Measurements from ENCODE around the gene PGAP2. TPM values are rescaled to one million over a fixed set of nuclear protein-coding genes. Genes with fewer than 3 reads are reported as not detected.
A peak's percentile ranks its signal among the peaks of the same experiment; 100 is the strongest.
"Not testable (repeated sequence)": the region's sequence is repeated elsewhere in the genome, so short reads cannot be mapped to it uniquely, and the experiment has no call there.

The PGAP2 gene
- total RNA-seq, 1 donor from 2014 or later: 7.1 TPM

DNA sequence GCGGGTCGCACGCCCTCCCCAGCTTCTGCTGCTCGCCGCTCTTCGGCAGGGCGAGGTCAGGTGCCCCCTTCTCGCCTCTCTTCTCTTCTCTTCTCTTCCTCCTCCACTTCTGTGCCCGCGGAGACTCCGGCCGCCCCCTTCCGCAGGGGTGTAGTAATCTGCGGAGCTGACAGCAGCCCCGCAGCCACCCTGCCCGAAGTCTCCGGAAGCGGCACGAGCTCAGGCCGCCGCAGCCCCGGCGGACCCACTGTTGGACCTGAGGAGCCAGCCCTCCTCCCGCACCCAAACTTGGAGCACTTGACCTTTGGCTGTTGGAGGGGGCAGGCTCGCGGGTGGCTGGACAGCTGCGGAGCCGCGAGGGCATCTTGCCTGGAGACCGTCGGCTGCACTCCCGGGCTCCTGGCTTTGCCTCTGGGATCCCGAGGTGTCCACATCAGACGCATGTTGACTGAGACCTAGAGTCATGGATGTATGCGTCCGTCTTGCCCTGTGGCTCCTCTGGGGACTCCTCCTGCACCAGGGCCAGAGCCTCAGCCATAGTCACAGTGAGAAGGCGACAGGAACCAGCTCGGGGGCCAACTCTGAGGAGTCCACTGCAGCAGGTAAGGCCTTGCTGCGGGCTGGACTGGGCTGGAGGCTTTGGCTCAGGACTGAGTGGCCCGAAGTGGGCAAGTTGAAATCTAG, 47.6 kb downstream of the PGAP2 start:
- H3K4me1 ChIP-seq: peaks cover 10 to 29% of the 10 kb centered on the region in 2 donors
- H3K4me3 ChIP-seq: peak overlapping the region; percentile 81 to 96
- TF ChIP-seq, protein P1, sequence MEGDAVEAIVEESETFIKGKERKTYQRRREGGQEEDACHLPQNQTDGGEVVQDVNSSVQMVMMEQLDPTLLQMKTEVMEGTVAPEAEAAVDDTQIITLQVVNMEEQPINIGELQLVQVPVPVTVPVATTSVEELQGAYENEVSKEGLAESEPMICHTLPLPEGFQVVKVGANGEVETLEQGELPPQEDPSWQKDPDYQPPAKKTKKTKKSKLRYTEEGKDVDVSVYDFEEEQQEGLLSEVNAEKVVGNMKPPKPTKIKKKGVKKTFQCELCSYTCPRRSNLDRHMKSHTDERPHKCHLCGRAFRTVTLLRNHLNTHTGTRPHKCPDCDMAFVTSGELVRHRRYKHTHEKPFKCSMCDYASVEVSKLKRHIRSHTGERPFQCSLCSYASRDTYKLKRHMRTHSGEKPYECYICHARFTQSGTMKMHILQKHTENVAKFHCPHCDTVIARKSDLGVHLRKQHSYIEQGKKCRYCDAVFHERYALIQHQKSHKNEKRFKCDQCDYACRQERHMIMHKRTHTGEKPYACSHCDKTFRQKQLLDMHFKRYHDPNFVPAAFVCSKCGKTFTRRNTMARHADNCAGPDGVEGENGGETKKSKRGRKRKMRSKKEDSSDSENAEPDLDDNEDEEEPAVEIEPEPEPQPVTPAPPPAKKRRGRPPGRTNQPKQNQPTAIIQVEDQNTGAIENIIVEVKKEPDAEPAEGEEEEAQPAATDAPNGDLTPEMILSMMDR (IDR thresholded peaks at IDR 0.05): peak in 1 of 3 experiments; percentile 3
- peak overlapping the region; percentile 94 to 97 for H3K27ac ChIP-seq
- DNase-seq (ENCODE audit: low spot score in 2 of 2): peak; percentile 19 to 78
- intact Hi-C loops (cut with DNase I): loop anchor here (1.0 to 2.0 kb wide), 3 partner anchors 87 to 238 kb away; partner anchors contain the start of gene RRM1
- H3K9me3 ChIP-seq: no peaks in the 10 kb centered on the region
- H3K27me3 ChIP-seq: no peaks in the 10 kb centered on the region
- H3K36me3 ChIP-seq: no peaks in the 10 kb centered on the region

DNA sequence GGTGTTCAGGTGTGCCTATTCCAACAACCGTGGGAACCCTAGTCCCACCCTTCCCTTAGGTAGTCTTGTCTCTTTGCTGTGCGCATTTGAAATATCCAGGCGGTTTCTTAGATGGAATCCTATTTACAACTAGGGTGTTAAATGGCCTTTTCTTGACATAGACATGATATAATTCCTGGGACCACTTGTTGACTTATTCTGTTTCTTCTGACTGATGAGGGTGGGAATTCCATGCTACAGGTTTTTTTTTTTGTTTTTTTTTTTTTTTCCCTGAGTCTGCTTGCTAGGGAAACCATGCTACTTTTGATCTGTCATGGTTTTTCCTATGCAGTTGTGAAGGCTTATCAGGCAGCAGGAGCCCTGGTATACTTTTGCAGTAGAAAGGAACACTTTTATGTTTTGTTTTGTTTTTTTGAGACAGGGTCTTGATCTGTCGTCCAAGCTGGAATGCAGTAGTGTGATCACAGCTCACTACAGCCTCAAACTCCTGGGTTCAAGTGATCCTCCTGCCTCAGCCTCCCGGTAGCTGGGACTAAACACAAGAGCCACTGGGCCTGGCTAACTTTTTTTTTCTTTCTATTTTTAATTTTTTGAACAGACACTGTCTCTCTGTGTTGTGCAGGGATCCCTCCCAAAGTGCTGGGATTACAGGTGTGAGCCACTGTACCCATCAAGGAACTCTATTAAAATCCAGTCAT, 48.6 kb downstream of the PGAP2 start:
- H3K4me1 ChIP-seq: peaks cover 10 to 29% of the 10 kb centered on the region in 2 donors
- H3K27ac ChIP-seq: peak overlapping the region; percentile 94 to 97
- peak overlapping the region; percentile 81 to 96 for H3K4me3 ChIP-seq
- no peaks in the 10 kb centered on the region for H3K9me3 ChIP-seq
- intact Hi-C loops (cut with DNase I): no loop called here
- DNase-seq (ENCODE audit: low spot score in 2 of 2): no peak
- TF ChIP-seq, protein P1 (IDR thresholded peaks at IDR 0.05): no peak
- H3K36me3 ChIP-seq: no peaks in the 10 kb centered on the region
- no peaks in the 10 kb centered on the region for H3K27me3 ChIP-seq

DNA sequence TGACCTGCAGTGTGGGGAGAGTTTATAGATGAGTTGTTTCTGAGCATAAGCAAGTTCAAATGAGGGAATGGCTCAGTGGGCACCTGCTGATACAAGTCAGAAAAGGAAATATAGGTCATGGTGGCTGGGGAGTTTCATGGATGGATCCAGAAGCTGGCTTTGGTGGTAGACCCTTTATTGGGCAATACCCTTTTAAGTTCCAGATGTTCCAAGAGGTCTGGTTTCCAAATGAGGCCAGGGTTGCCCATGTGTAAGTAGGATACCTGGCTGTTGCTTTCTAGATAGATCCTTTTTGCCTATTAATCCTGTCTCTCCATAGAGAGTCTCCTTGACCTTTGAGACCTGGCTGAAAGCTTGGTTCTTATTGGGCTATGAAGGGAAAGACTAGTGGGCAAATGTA, 49.3 kb downstream of the PGAP2 start:
- Histone ChIP-seq H3K4me1 (peaks cover 10 to 29% of the 10 kb centered on the region in 2 donors), H3K27ac (peak overlapping the region; percentile 1 to 35), H3K27me3 (no peaks in the 10 kb centered on the region), H3K9me3 (no peaks in the 10 kb centered on the region), H3K36me3 (no peaks in the 10 kb centered on the region), H3K4me3 (peak overlapping the region; percentile 39 to 81)
- TF ChIP-seq, protein P1 (IDR thresholded peaks at IDR 0.05): no peak
- intact Hi-C loops (cut with DNase I): no loop called here
- no peak for DNase-seq (ENCODE audit: low spot score in 2 of 2)

DNA sequence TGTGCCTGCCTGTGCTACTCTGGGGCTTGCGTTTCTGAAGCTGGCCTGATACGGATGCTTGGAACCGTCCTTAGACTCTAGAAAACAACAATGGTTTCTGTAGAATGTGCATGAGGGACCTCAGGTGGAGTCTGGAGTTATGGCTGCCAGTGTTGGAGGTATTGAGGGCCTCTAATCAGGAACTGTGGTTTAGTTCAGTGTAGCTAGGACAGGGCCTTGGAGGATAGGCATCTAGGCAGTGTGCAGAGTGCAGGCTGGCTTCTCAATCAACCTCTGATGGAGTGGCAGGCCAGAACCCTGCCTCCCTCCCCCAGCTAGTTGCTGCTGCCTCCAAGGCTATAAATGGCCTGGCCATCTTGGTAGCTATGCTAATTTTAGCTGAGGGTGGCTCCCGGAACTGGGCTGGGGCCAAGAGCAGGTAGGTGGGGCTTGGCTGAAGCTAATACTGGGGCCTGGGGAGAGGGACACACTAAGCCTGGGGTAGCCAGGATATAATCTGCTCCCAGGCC, 51.1 kb downstream of the PGAP2 start:
- Histone ChIP-seq H3K27ac (peak overlapping the region; percentile 15 to 19), H3K27me3 (no peaks in the 10 kb centered on the region), H3K9me3 (no peaks in the 10 kb centered on the region), H3K36me3 (no peaks in the 10 kb centered on the region), H3K4me1 (peaks cover 10 to 29% of the 10 kb centered on the region in 2 donors), H3K4me3 (peak overlapping the region; percentile 12 to 81)
- TF ChIP-seq, protein P1 (IDR thresholded peaks at IDR 0.05): no peak
- peak in 1 of 2 donors; percentile 74 for DNase-seq (ENCODE audit: low spot score in 2 of 2)
- intact Hi-C loops (cut with DNase I): no loop called here

DNA sequence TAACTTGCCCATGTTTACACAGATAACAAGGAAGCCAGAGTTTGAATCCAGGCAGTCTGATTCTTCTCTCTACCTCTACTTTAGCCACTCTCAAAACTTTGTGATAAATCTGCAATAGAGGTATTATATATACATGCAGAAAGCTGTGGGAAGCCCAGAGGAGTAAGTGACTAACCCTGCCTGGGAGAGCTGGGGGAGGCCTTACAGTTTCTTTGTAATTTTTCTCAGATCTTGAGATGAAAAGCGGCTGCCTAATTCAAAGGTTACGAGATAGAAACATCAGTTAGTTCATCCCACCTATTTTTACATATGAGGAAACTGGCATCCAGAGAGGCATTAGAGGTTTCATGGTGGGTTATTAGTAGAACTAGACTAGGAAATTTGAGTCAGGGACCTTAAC, 52.0 kb downstream of the PGAP2 start:
- H3K4me1 ChIP-seq: peaks cover 10 to 31% of the 10 kb centered on the region in 2 donors

DNA sequence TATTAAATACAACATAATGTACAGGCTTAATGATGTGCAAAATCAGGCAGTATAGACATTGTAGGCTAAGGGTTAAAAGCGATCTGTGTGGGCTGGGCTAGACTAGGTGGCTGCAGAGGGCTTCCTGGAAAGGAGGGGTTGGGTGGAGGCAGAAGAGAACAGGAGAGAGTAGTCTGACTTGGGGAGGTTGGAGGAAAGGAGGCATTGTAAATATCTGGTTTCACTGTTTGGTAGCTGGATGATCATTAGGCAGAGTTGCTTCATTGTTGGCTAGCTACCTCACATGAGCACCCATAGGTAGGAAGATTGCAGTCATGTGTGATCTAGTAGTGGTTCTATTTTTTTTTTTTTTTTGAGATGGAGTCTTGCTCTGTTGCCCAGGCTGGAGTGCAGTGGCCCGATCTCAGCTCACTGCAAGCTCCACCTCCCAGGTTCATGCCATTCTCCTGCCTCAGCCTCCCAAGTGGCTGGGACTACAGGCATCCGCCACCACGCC, 52.6 kb downstream of the PGAP2 start:
- DNase-seq (ENCODE audit: low spot score in 2 of 2); H3K4me3 ChIP-seq; intact Hi-C loops (cut with DNase I); H3K27ac ChIP-seq; H3K9me3 ChIP-seq; H3K36me3 ChIP-seq; H3K27me3 ChIP-seq: not testable (repeated sequence)
- H3K4me1 ChIP-seq: peaks cover 15 to 37% of the 10 kb centered on the region in 2 donors

More for the DNA sequence above, 52.0 kb downstream of the PGAP2 start:
- no peak overlapping the region for H3K27ac ChIP-seq
- TF ChIP-seq, protein P1 (IDR thresholded peaks at IDR 0.05): no peak
- no peaks in the 10 kb centered on the region for H3K9me3 ChIP-seq
- no peak for DNase-seq (ENCODE audit: low spot score in 2 of 2)
- intact Hi-C loops (cut with DNase I): no loop called here
- H3K27me3 ChIP-seq: no peaks in the 10 kb centered on the region
- no peak overlapping the region for H3K4me3 ChIP-seq
- H3K36me3 ChIP-seq: no peaks in the 10 kb centered on the region
